Fibroblast of the aortic adventitia (primary cell): Measurements from ENCODE around the gene ACE2. TPM values are rescaled to one million over a fixed set of nuclear protein-coding genes. Genes with fewer than 3 reads are reported as not detected.

ENCODE experiments used
- DNase-seq: peaks from one replicate; pipeline ENCODE4 v3.0.0-alpha.2; 2010; ENCODE audit warnings: low read depth
- H3K4me3 ChIP-seq: 2 replicates; pipeline ENCODE4 v1.5.1; 2011; ENCODE audit warnings: low read depth, mild to moderate bottlenecking, control low read depth, low read length, moderate library complexity
- CTCF ChIP-seq: IDR thresholded peaks from 2 replicates; pipeline ENCODE4 v1.5.1; 2011; ENCODE audit warnings: mild to moderate bottlenecking, low read length, control low read depth, inconsistent platforms; ENCODE audit not compliant: insufficient read depth
- total RNA-seq: library from RNA; depleted of rRNA; stranded (reverse); fragments of >200 nt; gene quantifications from 2 replicates; pipeline ENCODE4 v1.2.3, GENCODE V29; 2012; ENCODE audit warnings: low replicate concordance

The ACE2 gene
- total RNA-seq, 1 donor = 0.09 TPM

- no peak for DNase-seq
- H3K4me3 ChIP-seq = no peak overlapping the region
- TF ChIP-seq CTCF = no peak
Measured at GRCh38 chrX:15631637-15632036, 30.9 kb upstream of the ACE2 start.

GRCh38 chrX:15623054-15623453, 22.3 kb upstream of the ACE2 start:
- DNase-seq = no peak
- no peak overlapping the region for H3K4me3 ChIP-seq
- no peak for TF ChIP-seq CTCF

GRCh38 chrX:15619053-15619755, 18.4 kb upstream of the ACE2 start:
- no peak for TF ChIP-seq CTCF
- H3K4me3 ChIP-seq = no peak overlapping the region
- peak; percentile 5 for DNase-seq

- DNase-seq = no peak
- TF ChIP-seq CTCF = no peak
- no peak overlapping the region for H3K4me3 ChIP-seq
Measured at GRCh38 chrX:15617111-15617510, 16.4 kb upstream of the ACE2 start.

GRCh38 chrX:15616531-15616930, 15.8 kb upstream of the ACE2 start:
- no peak overlapping the region for H3K4me3 ChIP-seq
- TF ChIP-seq CTCF = no peak
- DNase-seq = no peak

GRCh38 chrX:15607067-15607466, 6.3 kb upstream of the ACE2 start:
- no peak overlapping the region for H3K4me3 ChIP-seq
- TF ChIP-seq CTCF = no peak
- no peak for DNase-seq

GRCh38 chrX:15606136-15606535, 5.4 kb upstream of the ACE2 start:
- no peak for DNase-seq
- H3K4me3 ChIP-seq = no peak overlapping the region
- no peak for TF ChIP-seq CTCF
